Esophagus squamous epithelium (tissue), 5 donors: ENCODE results near the gene LEFTY1. TPM values are rescaled to one million over a fixed set of nuclear protein-coding genes. Genes with fewer than 3 reads are reported as not detected.

Experiments
- DNase-seq: peaks from one replicate; lab custom pipeline; 2025; lab: John Stamatoyannopoulos, UW
- H3K27ac ChIP-seq, 4 donors: fragments of 200-600 bp; sonication (generic); one replicate each; pipeline ENCODE4 v1.5.1; 2016 to 2019; ENCODE audit warnings: mild to moderate bottlenecking in 1 of 4
- H3K27me3 ChIP-seq, 4 donors: fragments of 200-600 bp; sonication (generic); 1 replicate in 3 of 4; 2 replicates in 1 of 4; pipeline versions ENCODE4 v1.5.1 to v1.6.0; 2017 to 2021; ENCODE audit warnings: antibody characterized with exemption in 1 of 4
- H3K36me3 ChIP-seq, 3 donors: fragments of 200-600 bp; sonication (generic); one replicate each; pipeline ENCODE4 v1.5.1; 2016 to 2019
- H3K4me1 ChIP-seq, 3 donors: fragments of 200-600 bp; sonication (generic); one replicate each; pipeline ENCODE4 v1.5.1; 2017 to 2019
- H3K4me3 ChIP-seq, 4 donors: fragments of 200-600 bp; sonication (generic); 1 replicate in 3 of 4; 2 replicates in 1 of 4; pipeline ENCODE4 v1.5.1; 2016 to 2019; ENCODE audit warnings: mild to moderate bottlenecking in 2 of 4, moderate library complexity in 1 of 4
- H3K9me3 ChIP-seq, 3 donors: fragments of 200-600 bp; sonication (generic); one replicate each; pipeline ENCODE4 v1.5.1; 2016 to 2019
- POLR2A ChIP-seq, 4 donors: fragments of 450-650 bp; IDR thresholded peaks; one replicate each; pipeline ENCODE4 v1.6.1; 2017; ENCODE audit warnings: antibody characterized with exemption in 4 of 4, mild to moderate bottlenecking in 4 of 4, moderate library complexity in 3 of 4
- WGBS, 2 donors: methylation state at CpG; one replicate each; pipeline ENCODE4 v1.1.5; 2018; 5-methylcytosine and 5-hydroxymethylcytosine counted together
- intact Hi-C: fragments of 100-400 bp; cut with DNase I; formaldehyde crosslinking; loops from one replicate; pipeline ENCODE4 v1.15.0; 2022
- total RNA-seq, 4 donors: library from RNA; depleted of rRNA; stranded (reverse); fragments of >200 nt; gene quantifications; one replicate each; pipeline ENCODE4 v1.1.0, GENCODE V29; 2016
- TF ChIP-seq, protein P1 (sequence below), 6 experiments: fragments of 450-650 bp in 4 of 6; fragments of 200-600 bp in 2 of 6; sonication (generic) in 2 of 6; IDR thresholded peaks; one replicate each; pipeline ENCODE4 v1.5.1; 2016 to 2019; ENCODE audit warnings: antibody characterized with exemption in 6 of 6, mild to moderate bottlenecking in 4 of 6, moderate library complexity in 4 of 6
- donor health status: DM: yes; HTN: yes; CAD: no.

LEFTY1 gene
- total RNA-seq, 4 donors from 2014 or later, result not detected

DNA sequence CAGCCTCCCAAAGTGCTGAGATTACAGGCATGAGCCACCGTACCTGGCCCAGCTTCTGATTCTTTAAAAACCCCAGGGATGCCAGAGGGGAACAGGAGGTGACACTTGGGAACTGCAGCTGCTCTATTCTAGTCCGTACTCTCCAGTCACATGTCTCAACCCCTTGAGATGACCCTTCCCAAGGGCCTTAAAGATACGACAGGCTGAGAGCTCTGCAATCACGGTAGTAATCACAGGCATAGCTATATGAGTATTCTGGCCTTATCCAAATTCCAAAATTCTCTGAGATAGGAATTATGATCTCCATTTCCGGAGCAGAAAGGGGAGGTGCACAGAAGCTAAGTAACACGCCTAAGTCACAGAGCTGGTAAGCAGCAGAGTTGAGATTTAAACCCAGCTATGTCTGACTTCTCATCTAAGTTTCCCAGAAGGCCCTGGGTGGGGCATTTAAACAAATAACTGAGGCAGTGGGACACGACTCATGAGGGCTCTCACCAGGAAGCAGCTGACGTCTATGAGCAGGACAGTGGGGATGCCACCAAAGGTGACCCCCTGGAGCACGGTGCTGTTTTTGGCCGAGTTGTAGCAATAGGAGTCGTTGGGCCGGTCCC is 11.9 kb downstream of the LEFTY1 start:
- peaks cover 39 to 90% (median 45%) of the 10 kb centered on the region in 3 donors for H3K4me1 ChIP-seq
- H3K4me3 ChIP-seq, result no peak overlapping the region
- TF ChIP-seq, protein P1, sequence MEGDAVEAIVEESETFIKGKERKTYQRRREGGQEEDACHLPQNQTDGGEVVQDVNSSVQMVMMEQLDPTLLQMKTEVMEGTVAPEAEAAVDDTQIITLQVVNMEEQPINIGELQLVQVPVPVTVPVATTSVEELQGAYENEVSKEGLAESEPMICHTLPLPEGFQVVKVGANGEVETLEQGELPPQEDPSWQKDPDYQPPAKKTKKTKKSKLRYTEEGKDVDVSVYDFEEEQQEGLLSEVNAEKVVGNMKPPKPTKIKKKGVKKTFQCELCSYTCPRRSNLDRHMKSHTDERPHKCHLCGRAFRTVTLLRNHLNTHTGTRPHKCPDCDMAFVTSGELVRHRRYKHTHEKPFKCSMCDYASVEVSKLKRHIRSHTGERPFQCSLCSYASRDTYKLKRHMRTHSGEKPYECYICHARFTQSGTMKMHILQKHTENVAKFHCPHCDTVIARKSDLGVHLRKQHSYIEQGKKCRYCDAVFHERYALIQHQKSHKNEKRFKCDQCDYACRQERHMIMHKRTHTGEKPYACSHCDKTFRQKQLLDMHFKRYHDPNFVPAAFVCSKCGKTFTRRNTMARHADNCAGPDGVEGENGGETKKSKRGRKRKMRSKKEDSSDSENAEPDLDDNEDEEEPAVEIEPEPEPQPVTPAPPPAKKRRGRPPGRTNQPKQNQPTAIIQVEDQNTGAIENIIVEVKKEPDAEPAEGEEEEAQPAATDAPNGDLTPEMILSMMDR (IDR thresholded peaks at IDR 0.05), result no peak
- TF ChIP-seq POLR2A (IDR thresholded peaks at IDR 0.05), result no peak
- H3K27me3 ChIP-seq, result no peaks in the 10 kb centered on the region
- no peaks in the 10 kb centered on the region for H3K9me3 ChIP-seq
- intact Hi-C loops, result no loop called here
- peak overlapping the region in 3 of 4 donors; percentile 57 to 93 (median 71) for H3K27ac ChIP-seq
- peaks cover 0 to 58% (median 5%) of the 10 kb centered on the region in 3 donors for H3K36me3 ChIP-seq
- DNase-seq, result no peak
- WGBS, 2 donors, result 84 to 91% methylated on average over 7 to 8 of the region's 12 CpGs

DNA sequence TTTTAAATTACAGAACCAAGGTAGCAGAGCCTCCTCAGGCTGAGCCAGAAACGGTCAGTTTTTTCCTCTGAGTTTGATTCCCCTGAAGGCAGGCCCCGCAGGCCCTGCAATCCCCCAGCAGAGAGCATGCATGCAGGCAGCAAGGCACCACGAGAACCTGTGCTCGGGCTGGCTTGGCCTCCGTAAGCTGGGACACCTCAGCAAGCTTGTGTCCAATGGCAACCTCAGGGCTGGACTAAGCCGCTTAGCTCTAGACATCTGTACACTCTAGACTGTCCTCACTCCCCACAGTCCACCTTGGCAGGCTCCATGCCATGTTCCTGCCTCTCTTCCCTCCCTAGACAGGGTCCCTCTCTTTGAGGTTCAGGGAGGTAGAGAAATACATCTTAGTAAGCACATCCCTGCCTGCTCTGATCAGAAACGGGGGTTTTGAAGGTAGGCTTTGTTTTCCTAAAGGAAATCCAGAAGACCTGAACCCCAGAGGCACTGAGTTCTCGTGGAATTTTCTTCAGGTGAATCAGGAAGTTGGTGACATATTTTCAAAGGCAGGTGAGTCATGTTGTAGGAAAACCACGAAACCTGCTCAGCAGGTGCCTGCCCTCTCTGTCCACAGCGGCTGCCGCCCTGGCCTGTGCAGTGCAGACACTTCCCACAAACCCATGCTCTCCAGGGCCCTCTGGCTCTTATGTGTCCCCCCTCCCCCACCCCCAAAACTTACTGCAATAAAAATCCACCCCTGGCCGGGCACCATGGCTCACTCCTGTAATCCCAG is 13.7 kb downstream of the LEFTY1 start:
- peaks cover 0 to 75% (median 8%) of the 10 kb centered on the region in 3 donors for H3K36me3 ChIP-seq
- DNase-seq, result no peak
- no peaks in the 10 kb centered on the region for H3K27me3 ChIP-seq

DNA sequence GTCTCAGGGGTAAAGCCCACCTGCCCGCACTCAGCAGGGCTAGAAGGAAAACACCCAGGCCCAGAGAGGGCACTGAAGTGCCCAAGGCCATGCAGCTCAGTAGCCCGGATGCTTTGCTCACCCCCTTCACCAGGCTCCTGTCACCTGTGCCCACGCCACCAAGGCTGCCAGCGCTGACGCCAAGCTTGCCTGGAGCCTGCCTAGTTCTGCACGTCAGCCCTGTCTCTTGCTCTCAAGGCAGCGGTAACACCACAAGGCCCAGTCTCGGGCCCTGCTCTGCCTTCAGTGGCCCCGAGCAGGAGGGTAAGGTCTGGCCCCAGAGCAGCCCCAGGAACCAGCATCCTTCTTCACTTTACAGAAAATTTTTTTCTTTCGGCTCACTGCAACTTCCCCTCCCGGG is 14.5 kb downstream of the LEFTY1 start:
- peak overlapping the region in 2 of 4 donors; percentile 61 to 81 for H3K27ac ChIP-seq
- no peak overlapping the region for H3K4me3 ChIP-seq
- peaks cover 23 to 71% (median 25%) of the 10 kb centered on the region in 3 donors for H3K4me1 ChIP-seq
- no peaks in the 10 kb centered on the region for H3K27me3 ChIP-seq
- intact Hi-C loops, result no loop called here
- TF ChIP-seq POLR2A (IDR thresholded peaks at IDR 0.05), result no peak
- TF ChIP-seq, protein P1 (IDR thresholded peaks at IDR 0.05), result no peak
- no peaks in the 10 kb centered on the region for H3K9me3 ChIP-seq
- peaks cover 0 to 80% (median 8%) of the 10 kb centered on the region in 3 donors for H3K36me3 ChIP-seq
- WGBS, 2 donors, result 92 to 93% methylated on average over 9 to 10 of the region's 11 CpGs
- DNase-seq, result no peak

More for the DNA sequence above, 13.7 kb downstream of the LEFTY1 start:
- intact Hi-C loops, result no loop called here
- TF ChIP-seq, protein P1 (IDR thresholded peaks at IDR 0.05), result no peak
- no peak for TF ChIP-seq POLR2A (IDR thresholded peaks at IDR 0.05)
- no peak overlapping the region for H3K4me3 ChIP-seq
- peak overlapping the region; percentile 53 to 81 (median 66) for H3K27ac ChIP-seq
- no peaks in the 10 kb centered on the region for H3K9me3 ChIP-seq
- peaks cover 31 to 79% (median 33%) of the 10 kb centered on the region in 3 donors for H3K4me1 ChIP-seq
- 74 to 89% methylated on average over 7 to 8 of the region's 12 CpGs for WGBS, 2 donors

DNA sequence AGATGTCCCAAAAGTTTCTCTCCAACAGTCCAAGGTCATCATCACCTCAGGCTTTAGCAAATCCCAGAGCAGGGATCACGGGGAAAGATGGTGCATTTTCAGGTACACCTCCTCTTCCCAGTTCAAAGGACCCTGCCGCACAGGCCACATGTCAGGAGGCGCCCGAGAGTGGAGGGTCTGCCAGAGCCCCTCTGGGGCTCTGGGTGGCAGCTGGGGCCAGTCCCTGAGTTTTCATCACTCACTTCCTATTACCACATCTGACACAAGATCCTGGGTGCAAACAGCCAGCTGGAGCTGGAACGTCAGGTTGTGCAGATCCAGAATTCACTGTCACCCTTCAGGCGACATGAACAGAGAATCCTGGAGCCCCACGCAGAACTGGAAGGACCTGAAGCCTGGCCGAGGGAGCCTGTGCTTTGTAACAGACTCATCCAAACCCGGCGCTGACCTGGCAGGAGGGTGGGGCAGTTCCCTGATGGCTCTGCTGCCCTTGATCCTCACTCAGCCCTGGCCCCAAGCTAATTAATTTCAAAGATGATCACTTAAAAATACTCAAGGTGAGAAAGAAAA is 15.6 kb downstream of the LEFTY1 start:
- no peaks in the 10 kb centered on the region for H3K9me3 ChIP-seq
- intact Hi-C loops, result no loop called here
- DNase-seq, result no peak
- H3K27ac ChIP-seq, result peak overlapping the region in 1 of 4 donors; percentile 25
- TF ChIP-seq, protein P1 (IDR thresholded peaks at IDR 0.05), result no peak
- no peak for TF ChIP-seq POLR2A (IDR thresholded peaks at IDR 0.05)
- peaks cover 5 to 86% (median 8%) of the 10 kb centered on the region in 3 donors for H3K36me3 ChIP-seq
- H3K4me3 ChIP-seq, result no peak overlapping the region
- no peaks in the 10 kb centered on the region for H3K27me3 ChIP-seq
- 100% methylated on average over 1 of the region's 10 CpGs; no CpG with 5 or more reads in 1 of the 2 donors for WGBS, 2 donors
- peaks cover 13 to 61% (median 18%) of the 10 kb centered on the region in 3 donors for H3K4me1 ChIP-seq
